ENCODE results near the gene PSMC2. TPM values are rescaled to one million over a fixed set of nuclear protein-coding genes. Genes with fewer than 3 reads are reported as not detected.

Gene PSMC2
- total and polyA plus RNA-seq, 4 donors: 92.2 to 158 (median 97.1) TPM

GRCh38 chr7:103336761-103337160 lies 10.7 kb upstream of the PSMC2 start:
- Histone ChIP-seq H3K4me1 (ENCODE audit: control insufficient read depth in 4 of 4, insufficient read depth in 4 of 4, low read length in 3 of 4) (peaks cover 0 to 3% (median 1%) of the 10 kb centered on the region in 4 donors), H3K27me3 (ENCODE audit: control insufficient read depth in 4 of 4, insufficient read depth in 4 of 4, low read length in 3 of 4) (no peaks in the 10 kb centered on the region), H3K9me3 (ENCODE audit: control insufficient read depth in 4 of 4, low read length in 3 of 4) (no peaks in the 10 kb centered on the region), H3K4me3 (ENCODE audit: low read depth in 1 of 3, low read length in 3 of 3) (no peak overlapping the region), H3K9ac (ENCODE audit: low read depth in 1 of 2, low read length in 2 of 2) (no peak overlapping the region), H3K27ac (ENCODE audit: low read depth in 1 of 2, low read length in 2 of 2) (no peak overlapping the region), H3K36me3 (ENCODE audit: control insufficient read depth in 4 of 4, insufficient read depth in 3 of 4, low read depth in 1 of 4, low read length in 3 of 4) (peaks cover 8 to 37% (median 30%) of the 10 kb centered on the region in 4 donors)
- TF ChIP-seq, protein P1, sequence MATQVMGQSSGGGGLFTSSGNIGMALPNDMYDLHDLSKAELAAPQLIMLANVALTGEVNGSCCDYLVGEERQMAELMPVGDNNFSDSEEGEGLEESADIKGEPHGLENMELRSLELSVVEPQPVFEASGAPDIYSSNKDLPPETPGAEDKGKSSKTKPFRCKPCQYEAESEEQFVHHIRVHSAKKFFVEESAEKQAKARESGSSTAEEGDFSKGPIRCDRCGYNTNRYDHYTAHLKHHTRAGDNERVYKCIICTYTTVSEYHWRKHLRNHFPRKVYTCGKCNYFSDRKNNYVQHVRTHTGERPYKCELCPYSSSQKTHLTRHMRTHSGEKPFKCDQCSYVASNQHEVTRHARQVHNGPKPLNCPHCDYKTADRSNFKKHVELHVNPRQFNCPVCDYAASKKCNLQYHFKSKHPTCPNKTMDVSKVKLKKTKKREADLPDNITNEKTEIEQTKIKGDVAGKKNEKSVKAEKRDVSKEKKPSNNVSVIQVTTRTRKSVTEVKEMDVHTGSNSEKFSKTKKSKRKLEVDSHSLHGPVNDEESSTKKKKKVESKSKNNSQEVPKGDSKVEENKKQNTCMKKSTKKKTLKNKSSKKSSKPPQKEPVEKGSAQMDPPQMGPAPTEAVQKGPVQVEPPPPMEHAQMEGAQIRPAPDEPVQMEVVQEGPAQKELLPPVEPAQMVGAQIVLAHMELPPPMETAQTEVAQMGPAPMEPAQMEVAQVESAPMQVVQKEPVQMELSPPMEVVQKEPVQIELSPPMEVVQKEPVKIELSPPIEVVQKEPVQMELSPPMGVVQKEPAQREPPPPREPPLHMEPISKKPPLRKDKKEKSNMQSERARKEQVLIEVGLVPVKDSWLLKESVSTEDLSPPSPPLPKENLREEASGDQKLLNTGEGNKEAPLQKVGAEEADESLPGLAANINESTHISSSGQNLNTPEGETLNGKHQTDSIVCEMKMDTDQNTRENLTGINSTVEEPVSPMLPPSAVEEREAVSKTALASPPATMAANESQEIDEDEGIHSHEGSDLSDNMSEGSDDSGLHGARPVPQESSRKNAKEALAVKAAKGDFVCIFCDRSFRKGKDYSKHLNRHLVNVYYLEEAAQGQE (IDR thresholded peaks at IDR 0.05): no peak
- TF ChIP-seq, protein P2, sequence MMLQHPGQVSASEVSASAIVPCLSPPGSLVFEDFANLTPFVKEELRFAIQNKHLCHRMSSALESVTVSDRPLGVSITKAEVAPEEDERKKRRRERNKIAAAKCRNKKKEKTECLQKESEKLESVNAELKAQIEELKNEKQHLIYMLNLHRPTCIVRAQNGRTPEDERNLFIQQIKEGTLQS (IDR thresholded peaks at IDR 0.05): no peak
- TF ChIP-seq ZBTB33 (IDR thresholded peaks at IDR 0.05): no peak
- no peak for TF ChIP-seq FOXA2 (IDR thresholded peaks at IDR 0.05)
- TF ChIP-seq FOXA1 (IDR thresholded peaks at IDR 0.05): no peak
- no peak for TF ChIP-seq HNF4G (IDR thresholded peaks at IDR 0.05)
- TF ChIP-seq EGR1 (IDR thresholded peaks at IDR 0.05; ENCODE audit: low read depth in 2 of 2): no peak
- no peak for TF ChIP-seq HNF4A (conservative IDR thresholded peaks at IDR 0.05)
- no peak for TF ChIP-seq TAF1 (conservative IDR thresholded peaks at IDR 0.05)
- no peak for TF ChIP-seq RXRA (IDR thresholded peaks at IDR 0.05)
- no peak for TF ChIP-seq SP1 (IDR thresholded peaks at IDR 0.05)
- TF ChIP-seq MAX (IDR thresholded peaks at IDR 0.05): no peak
- TF ChIP-seq, protein P3, sequence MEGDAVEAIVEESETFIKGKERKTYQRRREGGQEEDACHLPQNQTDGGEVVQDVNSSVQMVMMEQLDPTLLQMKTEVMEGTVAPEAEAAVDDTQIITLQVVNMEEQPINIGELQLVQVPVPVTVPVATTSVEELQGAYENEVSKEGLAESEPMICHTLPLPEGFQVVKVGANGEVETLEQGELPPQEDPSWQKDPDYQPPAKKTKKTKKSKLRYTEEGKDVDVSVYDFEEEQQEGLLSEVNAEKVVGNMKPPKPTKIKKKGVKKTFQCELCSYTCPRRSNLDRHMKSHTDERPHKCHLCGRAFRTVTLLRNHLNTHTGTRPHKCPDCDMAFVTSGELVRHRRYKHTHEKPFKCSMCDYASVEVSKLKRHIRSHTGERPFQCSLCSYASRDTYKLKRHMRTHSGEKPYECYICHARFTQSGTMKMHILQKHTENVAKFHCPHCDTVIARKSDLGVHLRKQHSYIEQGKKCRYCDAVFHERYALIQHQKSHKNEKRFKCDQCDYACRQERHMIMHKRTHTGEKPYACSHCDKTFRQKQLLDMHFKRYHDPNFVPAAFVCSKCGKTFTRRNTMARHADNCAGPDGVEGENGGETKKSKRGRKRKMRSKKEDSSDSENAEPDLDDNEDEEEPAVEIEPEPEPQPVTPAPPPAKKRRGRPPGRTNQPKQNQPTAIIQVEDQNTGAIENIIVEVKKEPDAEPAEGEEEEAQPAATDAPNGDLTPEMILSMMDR (IDR thresholded peaks at IDR 0.05; ENCODE audit: low read depth, low read length, missing input control): no peak
- no peak for TF ChIP-seq JUND (IDR thresholded peaks at IDR 0.05)
- TF ChIP-seq YY1 (IDR thresholded peaks at IDR 0.05): no peak
- TF ChIP-seq GABPA (IDR thresholded peaks at IDR 0.05 in 1 of 2, conservative IDR thresholded peaks at IDR 0.05 in 1 of 2): no peak
- no peak for TF ChIP-seq RAD21 (IDR thresholded peaks at IDR 0.05)
- no peak for TF ChIP-seq NR2F2 (IDR thresholded peaks at IDR 0.05)
- no peak for DNase-seq (ENCODE audit: low spot score)
- 87% methylated on average over 2 of the region's 2 CpGs for WGBS
